ENCODE results near the gene KRTAP10-12.

- TF ChIP-seq CTCF (IDR thresholded peaks at IDR 0.05) (no peak), POLR2A (IDR thresholded peaks at IDR 0.05) (no peak)
Observed at GRCh38 chr21:44724196-44724595, 27.2 kb downstream of the KRTAP10-12 start.
